ENCODE data around the gene EGFLAM. TPM values are rescaled to one million over a fixed set of nuclear protein-coding genes. Genes with fewer than 3 reads are reported as not detected.

The EGFLAM gene
- total and polyA plus RNA-seq, 2 experiments from 2014 or later, result 0.24 to 1.9 TPM

GRCh38 chr5:38438757-38439156 is 180.4 kb downstream of the EGFLAM start:
- H3K4me1 Mint-ChIP-seq, result peaks cover 6% of the 10 kb centered on the region; the same call in 1 of the 3 replicates
- Histone ChIP-seq H4K20me1 (replicated peaks; ENCODE audit: insufficient read depth) (no peaks in the 10 kb centered on the region), H3K79me2 (replicated peaks; ENCODE audit: insufficient read depth) (no peaks in the 10 kb centered on the region), H2AFZ (no peak overlapping the region), H3K9me2 (ENCODE audit: insufficient read depth) (no peaks in the 10 kb centered on the region), H3K27ac (ENCODE audit: low read depth) (no peak overlapping the region), H3F3A (replicated peaks; ENCODE audit: low read depth) (no peaks in the 10 kb centered on the region), H3K36me3 (ENCODE audit: insufficient read depth) (no peaks in the 10 kb centered on the region), H3K4me1 (ENCODE audit: insufficient read depth) (no peaks in the 10 kb centered on the region), H3K27me3 (ENCODE audit: insufficient read depth) (no peaks in the 10 kb centered on the region), H3K4me2 (no peak overlapping the region), H3K4me3 (no peak overlapping the region)
- H3K4me3 Mint-ChIP-seq, result no peak overlapping the region
- H3K27me3 Mint-ChIP-seq (ENCODE audit: insufficient read depth, low read depth, poor library complexity), result no peaks in the 10 kb centered on the region
- DNase-seq (ENCODE audit: low spot score) (no peak), ATAC-seq (no peak)
- TF ChIP-seq POLR2AphosphoS5 (IDR thresholded peaks at IDR 0.05; ENCODE audit: low read depth), result no peak
- no peak for TF ChIP-seq ZNF331 (CRISPR knock-in tag; IDR thresholded peaks at IDR 0.05; ENCODE audit: low read depth)
- no peak for TF ChIP-seq JUNB (IDR thresholded peaks at IDR 0.05; ENCODE audit: unreplicated experiment)
- no peak for TF ChIP-seq NANOG (IDR thresholded peaks at IDR 0.05; ENCODE audit: borderline replicate concordance)
- TF ChIP-seq ETS1 (IDR thresholded peaks at IDR 0.05), result no peak
- no peak for TF ChIP-seq REST (IDR thresholded peaks at IDR 0.05; ENCODE audit: unreplicated experiment)
- TF ChIP-seq CTCF (conservative IDR thresholded peaks at IDR 0.05; ENCODE audit: low read depth in 2 of 2), result no peak
- TF ChIP-seq EZH2 (IDR thresholded peaks at IDR 0.05; ENCODE audit: low read depth, unreplicated experiment), result no peak
- no peak for TF ChIP-seq STAT1 (IDR thresholded peaks at IDR 0.05; ENCODE audit: unreplicated experiment)
- no peak for TF ChIP-seq ZNF114 (CRISPR knock-in tag; IDR thresholded peaks at IDR 0.05)
- no peak for TF ChIP-seq ZNF462 (CRISPR knock-in tag; IDR thresholded peaks at IDR 0.05)
- H3K27ac Mint-ChIP-seq, result no peak overlapping the region
- H3K9me3 Mint-ChIP-seq, result no peaks in the 10 kb centered on the region
- no peaks in the 10 kb centered on the region for H3K36me3 Mint-ChIP-seq (ENCODE audit: low read depth)

Measured in GM23338 (cell line).